Measurements from ENCODE around the gene UVRAG. TPM values are rescaled to one million over a fixed set of nuclear protein-coding genes. Genes with fewer than 3 reads are reported as not detected.
A peak's percentile ranks its signal among the peaks of the same experiment; 100 is the strongest.

The UVRAG gene
- total RNA-seq, 1 donor from 2014 or later, result 14.1 TPM

DNA sequence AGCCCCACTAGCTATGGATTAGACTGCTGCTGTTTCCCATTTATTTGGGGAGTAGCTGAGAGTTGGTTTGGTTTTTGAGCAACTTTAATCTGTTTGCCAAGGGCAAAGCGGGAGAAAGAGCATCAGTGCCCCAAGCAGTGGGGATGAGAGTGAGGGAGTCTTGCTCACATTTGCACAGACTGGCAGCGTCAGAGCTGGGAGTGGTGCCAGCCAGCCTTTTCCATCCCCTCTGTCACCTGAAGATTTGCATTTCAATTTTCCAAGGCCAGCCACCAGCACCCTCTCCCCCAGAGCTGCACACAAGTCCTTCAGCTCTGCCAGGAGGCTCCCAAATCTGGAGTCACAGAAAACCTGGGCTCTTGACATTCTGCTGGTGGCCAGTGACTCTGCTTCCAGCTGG lies 21.0 kb upstream of the UVRAG start:
- Histone ChIP-seq H3K27me3 (ENCODE audit: control insufficient read depth in 3 of 3, insufficient read depth in 3 of 3, low read length in 3 of 3) (no peaks in the 10 kb centered on the region), H3K27ac (ENCODE audit: low read depth, low read length) (no peak overlapping the region), H3K4me3 (ENCODE audit: low read length in 3 of 3) (no peak overlapping the region), H3K36me3 (ENCODE audit: control insufficient read depth in 3 of 3, insufficient read depth in 3 of 3, low read length in 3 of 3) (no peaks in the 10 kb centered on the region), H3K9ac (ENCODE audit: low read depth in 1 of 3, low read length in 3 of 3) (no peak overlapping the region), H3K4me1 (ENCODE audit: control insufficient read depth in 3 of 3, insufficient read depth in 3 of 3, low read length in 3 of 3) (peaks cover 0 to 22% (median 13%) of the 10 kb centered on the region in 3 donors), H3K9me3 (ENCODE audit: control insufficient read depth in 3 of 3, low read length in 3 of 3) (no peaks in the 10 kb centered on the region)

- Histone ChIP-seq H3K9me3 (ENCODE audit: control insufficient read depth in 3 of 3, low read length in 3 of 3) (no peaks in the 10 kb centered on the region), H3K4me3 (ENCODE audit: low read length in 3 of 3) (no peak overlapping the region), H3K9ac (ENCODE audit: low read depth in 1 of 3, low read length in 3 of 3) (peak overlapping the region in 1 of 3 donors; percentile 25), H3K36me3 (ENCODE audit: control insufficient read depth in 3 of 3, insufficient read depth in 3 of 3, low read length in 3 of 3) (no peaks in the 10 kb centered on the region), H3K27ac (ENCODE audit: low read depth, low read length) (no peak overlapping the region), H3K4me1 (ENCODE audit: control insufficient read depth in 3 of 3, insufficient read depth in 3 of 3, low read length in 3 of 3) (peaks cover 0 to 22% (median 13%) of the 10 kb centered on the region in 3 donors), H3K27me3 (ENCODE audit: control insufficient read depth in 3 of 3, insufficient read depth in 3 of 3, low read length in 3 of 3) (no peaks in the 10 kb centered on the region)
Measured at GRCh38 chr11:75795276-75796090, 19.5 kb upstream of the UVRAG start.

DNA sequence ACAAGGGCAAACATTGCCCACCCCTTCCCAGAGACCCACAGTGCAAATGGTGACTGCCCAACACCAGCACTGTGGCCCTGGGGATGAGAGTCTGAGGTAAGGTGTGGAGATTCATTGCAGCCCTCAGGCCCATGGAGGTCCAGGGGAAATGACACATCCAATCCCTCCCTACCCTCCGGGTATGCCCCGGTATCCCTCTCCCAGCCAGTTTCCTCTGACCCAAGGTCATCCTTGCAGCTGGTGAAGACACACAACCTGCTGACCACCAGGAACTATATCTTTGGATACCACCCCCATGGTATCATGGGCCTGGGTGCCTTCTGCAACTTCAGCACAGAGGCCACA lies 18.9 kb upstream of the UVRAG start:
- Histone ChIP-seq H3K4me3 (ENCODE audit: low read length in 3 of 3) (no peak overlapping the region), H3K36me3 (ENCODE audit: control insufficient read depth in 3 of 3, insufficient read depth in 3 of 3, low read length in 3 of 3) (no peaks in the 10 kb centered on the region), H3K9me3 (ENCODE audit: control insufficient read depth in 3 of 3, low read length in 3 of 3) (no peaks in the 10 kb centered on the region), H3K27ac (ENCODE audit: low read depth, low read length) (no peak overlapping the region), H3K9ac (ENCODE audit: low read depth in 1 of 3, low read length in 3 of 3) (peak overlapping the region in 1 of 3 donors; percentile 25), H3K4me1 (ENCODE audit: control insufficient read depth in 3 of 3, insufficient read depth in 3 of 3, low read length in 3 of 3) (peaks cover 0 to 22% (median 13%) of the 10 kb centered on the region in 3 donors), H3K27me3 (ENCODE audit: control insufficient read depth in 3 of 3, insufficient read depth in 3 of 3, low read length in 3 of 3) (no peaks in the 10 kb centered on the region)

DNA sequence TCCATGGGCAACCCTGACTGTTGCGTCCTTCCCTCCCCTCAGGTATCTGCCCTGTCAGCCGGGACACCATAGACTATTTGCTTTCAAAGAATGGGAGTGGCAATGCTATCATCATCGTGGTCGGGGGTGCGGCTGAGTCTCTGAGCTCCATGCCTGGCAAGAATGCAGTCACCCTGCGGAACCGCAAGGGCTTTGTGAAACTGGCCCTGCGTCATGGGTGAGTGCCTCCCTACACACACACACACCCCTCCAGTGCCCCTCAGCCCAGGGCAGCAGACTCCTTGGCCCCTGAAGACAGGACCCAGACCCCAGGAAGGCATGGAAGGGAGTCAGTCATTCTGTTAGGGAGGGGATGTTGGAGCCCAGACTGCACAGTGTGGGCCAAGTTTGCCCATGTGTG lies 17.9 kb upstream of the UVRAG start:
- no peak overlapping the region for H3K9ac ChIP-seq (ENCODE audit: low read depth in 1 of 3, low read length in 3 of 3)
- no peaks in the 10 kb centered on the region for H3K27me3 ChIP-seq (ENCODE audit: control insufficient read depth in 3 of 3, insufficient read depth in 3 of 3, low read length in 3 of 3)
- no peaks in the 10 kb centered on the region for H3K36me3 ChIP-seq (ENCODE audit: control insufficient read depth in 3 of 3, insufficient read depth in 3 of 3, low read length in 3 of 3)
- H3K4me3 ChIP-seq (ENCODE audit: low read length in 3 of 3), result no peak overlapping the region
- H3K27ac ChIP-seq (ENCODE audit: low read depth, low read length), result no peak overlapping the region
- peaks cover 0 to 22% (median 22%) of the 10 kb centered on the region in 3 donors for H3K4me1 ChIP-seq (ENCODE audit: control insufficient read depth in 3 of 3, insufficient read depth in 3 of 3, low read length in 3 of 3)
- H3K9me3 ChIP-seq (ENCODE audit: control insufficient read depth in 3 of 3, low read length in 3 of 3), result no peaks in the 10 kb centered on the region

DNA sequence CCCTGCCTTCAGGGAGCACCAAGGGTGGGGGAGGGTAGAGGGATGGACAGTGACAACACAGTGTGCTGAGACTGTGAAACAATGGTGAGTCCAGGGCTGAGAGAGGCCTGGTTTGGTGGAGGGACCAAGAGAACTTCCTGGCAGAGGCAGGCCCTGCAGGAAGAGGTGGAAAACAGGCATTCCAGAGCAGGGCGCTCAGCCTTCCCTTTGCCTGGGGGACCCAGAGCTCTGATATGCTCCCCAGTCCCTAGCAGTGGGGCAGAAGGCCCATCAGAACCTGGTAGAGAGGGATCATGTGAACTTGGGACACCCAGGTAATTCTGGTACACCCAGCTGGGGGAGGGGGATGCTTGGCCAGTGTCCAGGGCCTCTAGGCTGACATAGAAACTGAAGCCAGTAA lies 17.2 kb upstream of the UVRAG start:
- no peak overlapping the region for H3K9ac ChIP-seq (ENCODE audit: low read depth in 1 of 3, low read length in 3 of 3)
- no peak overlapping the region for H3K4me3 ChIP-seq (ENCODE audit: low read length in 3 of 3)
- H3K4me1 ChIP-seq (ENCODE audit: control insufficient read depth in 3 of 3, insufficient read depth in 3 of 3, low read length in 3 of 3), result peaks cover 5 to 27% (median 22%) of the 10 kb centered on the region in 3 donors
- no peak overlapping the region for H3K27ac ChIP-seq (ENCODE audit: low read depth, low read length)
- no peaks in the 10 kb centered on the region for H3K9me3 ChIP-seq (ENCODE audit: control insufficient read depth in 3 of 3, low read length in 3 of 3)
- no peaks in the 10 kb centered on the region for H3K36me3 ChIP-seq (ENCODE audit: control insufficient read depth in 3 of 3, insufficient read depth in 3 of 3, low read length in 3 of 3)
- H3K27me3 ChIP-seq (ENCODE audit: control insufficient read depth in 3 of 3, insufficient read depth in 3 of 3, low read length in 3 of 3), result no peaks in the 10 kb centered on the region

- peaks cover 6 to 20% (median 10%) of the 10 kb centered on the region in 3 donors for H3K4me1 ChIP-seq (ENCODE audit: control insufficient read depth in 3 of 3, insufficient read depth in 3 of 3, low read length in 3 of 3)
- no peak overlapping the region for H3K4me3 ChIP-seq (ENCODE audit: low read length in 3 of 3)
Measured at GRCh38 chr11:75800136-75800675, 14.8 kb upstream of the UVRAG start.

DNA sequence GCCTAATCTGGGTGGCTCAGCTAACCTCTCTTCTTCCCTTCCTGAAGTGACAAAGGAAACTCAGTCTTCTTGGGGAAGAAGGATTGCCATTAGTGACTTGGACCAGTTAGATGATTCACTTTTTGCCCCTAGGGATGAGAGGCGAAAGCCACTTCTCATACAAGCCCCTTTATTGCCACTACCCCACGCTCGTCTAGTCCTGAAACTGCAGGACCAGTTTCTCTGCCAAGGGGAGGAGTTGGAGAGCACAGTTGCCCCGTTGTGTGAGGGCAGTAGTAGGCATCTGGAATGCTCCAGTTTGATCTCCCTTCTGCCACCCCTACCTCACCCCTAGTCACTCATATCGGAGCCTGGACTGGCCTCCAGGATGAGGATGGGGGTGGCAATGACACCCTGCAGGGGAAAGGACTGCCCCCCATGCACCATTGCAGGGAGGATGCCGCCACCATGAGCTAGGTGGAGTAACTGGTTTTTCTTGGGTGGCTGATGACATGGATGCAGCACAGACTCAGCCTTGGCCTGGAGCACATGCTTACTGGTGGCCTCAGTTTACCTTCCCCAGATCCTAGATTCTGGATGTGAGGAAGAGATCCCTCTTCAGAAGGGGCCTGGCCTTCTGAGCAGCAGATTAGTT lies 14.2 kb upstream of the UVRAG start:
- Histone ChIP-seq H3K9me3 (ENCODE audit: control insufficient read depth in 3 of 3, low read length in 3 of 3) (no peaks in the 10 kb centered on the region), H3K4me1 (ENCODE audit: control insufficient read depth in 3 of 3, insufficient read depth in 3 of 3, low read length in 3 of 3) (peaks cover 6 to 20% (median 10%) of the 10 kb centered on the region in 3 donors), H3K4me3 (ENCODE audit: low read length in 3 of 3) (no peak overlapping the region), H3K36me3 (ENCODE audit: control insufficient read depth in 3 of 3, insufficient read depth in 3 of 3, low read length in 3 of 3) (no peaks in the 10 kb centered on the region), H3K27me3 (ENCODE audit: control insufficient read depth in 3 of 3, insufficient read depth in 3 of 3, low read length in 3 of 3) (no peaks in the 10 kb centered on the region), H3K9ac (ENCODE audit: low read depth in 1 of 3, low read length in 3 of 3) (no peak overlapping the region), H3K27ac (ENCODE audit: low read depth, low read length) (no peak overlapping the region)

More at GRCh38 chr11:75800136-75800675, 14.8 kb upstream of the UVRAG start:
- no peaks in the 10 kb centered on the region for H3K27me3 ChIP-seq (ENCODE audit: control insufficient read depth in 3 of 3, insufficient read depth in 3 of 3, low read length in 3 of 3)
- no peaks in the 10 kb centered on the region for H3K9me3 ChIP-seq (ENCODE audit: control insufficient read depth in 3 of 3, low read length in 3 of 3)
- no peaks in the 10 kb centered on the region for H3K36me3 ChIP-seq (ENCODE audit: control insufficient read depth in 3 of 3, insufficient read depth in 3 of 3, low read length in 3 of 3)
- no peak overlapping the region for H3K9ac ChIP-seq (ENCODE audit: low read depth in 1 of 3, low read length in 3 of 3)
- H3K27ac ChIP-seq (ENCODE audit: low read depth, low read length), result no peak overlapping the region

DNA sequence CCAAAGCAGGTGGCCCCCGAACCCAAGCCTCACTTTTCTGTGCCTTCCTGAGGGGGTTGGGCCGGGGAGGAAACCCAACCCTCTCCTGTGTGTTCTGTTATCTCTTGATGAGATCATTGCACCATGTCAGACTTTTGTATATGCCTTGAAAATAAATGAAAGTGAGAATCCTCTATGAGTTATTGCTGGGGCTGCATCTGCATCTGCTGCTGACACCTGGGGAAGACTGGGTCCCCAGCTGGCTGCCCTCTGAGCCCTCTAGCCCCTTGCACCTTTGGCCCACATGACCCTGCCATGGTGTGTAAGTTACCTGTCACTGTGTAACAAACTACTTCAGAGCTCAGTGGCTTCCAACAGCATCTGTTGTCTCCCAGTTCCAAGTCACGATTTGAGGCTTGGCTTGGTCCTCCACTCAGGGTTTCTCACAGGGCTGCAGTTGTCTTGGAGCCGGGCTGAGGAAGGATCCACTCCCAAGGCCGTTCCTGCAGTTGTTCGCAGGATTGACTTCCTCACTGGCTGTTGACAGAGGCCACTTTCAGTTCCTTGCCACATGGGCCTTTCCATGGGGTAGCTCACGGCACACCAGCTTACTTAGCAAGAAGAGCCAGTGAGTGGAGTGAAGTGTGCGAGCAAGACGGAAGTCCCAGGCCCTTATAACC lies 13.5 kb upstream of the UVRAG start:
- Histone ChIP-seq H3K4me1 (ENCODE audit: control insufficient read depth in 3 of 3, insufficient read depth in 3 of 3, low read length in 3 of 3) (peaks cover 6 to 20% (median 8%) of the 10 kb centered on the region in 3 donors), H3K27ac (ENCODE audit: low read depth, low read length) (no peak overlapping the region), H3K36me3 (ENCODE audit: control insufficient read depth in 3 of 3, insufficient read depth in 3 of 3, low read length in 3 of 3) (no peaks in the 10 kb centered on the region), H3K27me3 (ENCODE audit: control insufficient read depth in 3 of 3, insufficient read depth in 3 of 3, low read length in 3 of 3) (no peaks in the 10 kb centered on the region), H3K9me3 (ENCODE audit: control insufficient read depth in 3 of 3, low read length in 3 of 3) (no peaks in the 10 kb centered on the region), H3K4me3 (ENCODE audit: low read length in 3 of 3) (no peak overlapping the region), H3K9ac (ENCODE audit: low read depth in 1 of 3, low read length in 3 of 3) (no peak overlapping the region)

GRCh38 chr11:75802021-75802912 lies 12.7 kb upstream of the UVRAG start:
- Histone ChIP-seq H3K27ac (ENCODE audit: low read depth, low read length) (no peak overlapping the region), H3K36me3 (ENCODE audit: control insufficient read depth in 3 of 3, insufficient read depth in 3 of 3, low read length in 3 of 3) (no peaks in the 10 kb centered on the region), H3K27me3 (ENCODE audit: control insufficient read depth in 3 of 3, insufficient read depth in 3 of 3, low read length in 3 of 3) (no peaks in the 10 kb centered on the region), H3K9me3 (ENCODE audit: control insufficient read depth in 3 of 3, low read length in 3 of 3) (no peaks in the 10 kb centered on the region), H3K9ac (ENCODE audit: low read depth in 1 of 3, low read length in 3 of 3) (peak overlapping the region in 2 of 3 donors; percentile 4 to 25), H3K4me3 (ENCODE audit: low read length in 3 of 3) (no peak overlapping the region), H3K4me1 (ENCODE audit: control insufficient read depth in 3 of 3, insufficient read depth in 3 of 3, low read length in 3 of 3) (peaks cover 6 to 20% (median 8%) of the 10 kb centered on the region in 3 donors)

All from skeletal muscle tissue (tissue), 4 donors.